ENCODE results near the gene SMIM23. TPM values are rescaled to one million over a fixed set of nuclear protein-coding genes. Genes with fewer than 3 reads are reported as not detected.

The SMIM23 gene
- total RNA-seq, 2 experiments from 2014 or later: not detected

DNA sequence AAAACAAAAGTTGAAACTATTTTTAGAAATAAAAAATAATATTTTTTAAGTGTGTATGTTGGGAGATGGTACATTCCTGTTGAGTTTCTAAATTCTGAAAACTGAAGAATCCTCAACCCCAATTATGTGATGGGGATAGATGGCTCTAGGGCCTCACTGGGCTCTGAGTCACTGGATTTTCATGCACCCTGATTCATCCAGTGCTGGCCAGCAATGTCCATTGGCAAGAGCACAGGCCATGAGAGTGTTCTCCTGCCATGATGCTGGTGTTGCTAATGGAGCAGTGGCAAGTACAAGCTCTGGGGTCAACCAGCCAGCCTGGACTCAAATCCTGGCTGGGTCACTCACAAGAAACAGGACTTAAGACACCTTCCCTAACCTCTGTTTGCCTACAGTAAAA lies 23.3 kb downstream of the SMIM23 start:
- Mint-ChIP-seq H3K4me3 (no peak overlapping the region), H3K9me3 (no peaks in the 10 kb centered on the region), H3K27me3 (peaks cover 38% of the 10 kb centered on the region), H3K36me3 (ENCODE audit: low read depth) (no peaks in the 10 kb centered on the region), H3K4me1 (no peaks in the 10 kb centered on the region), H3K27ac (no peak overlapping the region)
- ChIA-PET POLR2A (no interaction called here), CTCF (no interaction called here)
- DNase-seq: no peak

DNA sequence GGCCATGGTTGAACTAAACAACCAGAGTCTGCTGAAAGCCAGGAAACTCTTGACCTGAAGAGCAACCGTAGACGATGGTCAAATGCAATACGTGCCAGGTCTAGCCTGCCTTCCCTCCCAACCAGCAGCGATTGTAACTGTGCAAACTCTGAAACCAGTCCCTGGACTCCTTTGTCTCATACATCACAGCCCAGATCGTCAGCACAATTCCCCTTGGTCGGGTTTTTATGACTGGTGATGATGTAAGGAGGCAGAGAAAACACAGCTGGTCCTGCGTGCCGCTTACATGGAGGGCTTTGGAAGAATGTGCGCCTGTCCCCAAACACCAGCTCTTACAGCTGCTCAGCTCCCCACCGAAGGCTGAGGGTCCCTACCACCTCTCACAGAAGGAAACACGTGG lies 24.6 kb downstream of the SMIM23 start:
- DNase-seq: no peak
- ChIA-PET POLR2A (no interaction called here), CTCF (no interaction called here)
- H3K36me3 Mint-ChIP-seq (ENCODE audit: low read depth): no peaks in the 10 kb centered on the region
- H3K4me3 Mint-ChIP-seq: no peak overlapping the region
- no peaks in the 10 kb centered on the region for H3K4me1 Mint-ChIP-seq
- peaks cover 29% of the 10 kb centered on the region for H3K27me3 Mint-ChIP-seq
- H3K9me3 Mint-ChIP-seq: no peaks in the 10 kb centered on the region
- no peak overlapping the region for H3K27ac Mint-ChIP-seq

DNA sequence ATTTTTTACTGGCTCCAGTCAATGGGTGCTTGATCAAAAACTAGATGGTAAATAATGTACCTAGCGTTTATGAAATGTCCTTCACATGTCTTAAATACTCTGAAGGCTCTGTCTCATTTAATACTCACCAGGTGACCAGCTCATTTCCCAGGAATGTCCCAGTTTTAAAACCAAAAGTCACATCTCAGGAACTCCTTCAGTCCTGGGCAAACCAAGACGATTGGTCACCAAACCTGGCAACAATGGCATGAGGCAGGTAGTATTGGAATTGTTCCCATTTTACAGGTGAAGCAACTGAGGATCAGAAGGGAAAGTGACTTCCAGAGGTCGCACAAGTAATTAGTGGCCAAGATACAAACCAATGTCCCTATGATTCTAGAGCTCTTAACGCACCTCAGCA lies 27.7 kb downstream of the SMIM23 start:
- POLR2A ChIA-PET: no interaction called here

DNA sequence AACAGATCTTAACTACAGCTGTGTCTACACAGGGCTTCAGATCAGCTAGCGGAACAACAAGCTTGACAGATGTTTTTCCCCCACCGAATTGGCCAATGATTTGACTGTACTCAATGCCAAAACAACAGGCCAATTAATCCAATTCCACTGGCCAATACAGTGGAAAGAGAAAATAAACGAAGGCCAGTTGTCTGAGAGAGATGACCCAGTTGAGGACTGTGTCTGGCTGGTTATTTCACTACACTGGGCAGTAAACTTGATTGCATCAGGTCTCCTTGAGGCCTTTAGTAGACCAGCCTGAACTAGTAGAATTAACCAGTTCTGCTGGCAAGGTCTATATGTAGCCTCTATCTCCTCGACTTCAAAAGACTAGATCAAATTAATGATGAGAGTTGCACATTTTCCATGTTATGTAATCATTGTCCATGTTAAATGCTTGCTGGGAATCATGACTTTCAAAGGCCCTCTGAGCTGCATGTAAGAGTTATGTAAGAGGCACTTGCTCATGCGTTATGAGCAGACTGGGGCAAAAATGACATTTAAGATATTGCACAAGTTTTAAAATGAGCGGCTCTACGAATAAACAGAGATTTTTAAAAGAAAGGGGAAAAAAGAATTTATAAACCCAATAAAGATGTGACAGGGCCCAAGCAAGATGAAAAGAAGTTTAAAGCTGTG lies 28.3 kb downstream of the SMIM23 start:
- no peak overlapping the region for H3K27ac Mint-ChIP-seq
- no peak for DNase-seq
- H3K4me1 Mint-ChIP-seq: no peaks in the 10 kb centered on the region
- no peaks in the 10 kb centered on the region for H3K27me3 Mint-ChIP-seq
- no peaks in the 10 kb centered on the region for H3K36me3 Mint-ChIP-seq (ENCODE audit: low read depth)
- no peaks in the 10 kb centered on the region for H3K9me3 Mint-ChIP-seq
- H3K4me3 Mint-ChIP-seq: no peak overlapping the region
- CTCF ChIA-PET: no interaction called here
- POLR2A ChIA-PET: no interaction called here

More for the DNA sequence above, 27.7 kb downstream of the SMIM23 start:
- Mint-ChIP-seq H3K27ac (no peak overlapping the region), H3K9me3 (no peaks in the 10 kb centered on the region), H3K27me3 (peaks cover 5% of the 10 kb centered on the region), H3K4me3 (no peak overlapping the region), H3K4me1 (no peaks in the 10 kb centered on the region), H3K36me3 (ENCODE audit: low read depth) (no peaks in the 10 kb centered on the region)
- DNase-seq: no peak
- CTCF ChIA-PET: no interaction called here

DNA sequence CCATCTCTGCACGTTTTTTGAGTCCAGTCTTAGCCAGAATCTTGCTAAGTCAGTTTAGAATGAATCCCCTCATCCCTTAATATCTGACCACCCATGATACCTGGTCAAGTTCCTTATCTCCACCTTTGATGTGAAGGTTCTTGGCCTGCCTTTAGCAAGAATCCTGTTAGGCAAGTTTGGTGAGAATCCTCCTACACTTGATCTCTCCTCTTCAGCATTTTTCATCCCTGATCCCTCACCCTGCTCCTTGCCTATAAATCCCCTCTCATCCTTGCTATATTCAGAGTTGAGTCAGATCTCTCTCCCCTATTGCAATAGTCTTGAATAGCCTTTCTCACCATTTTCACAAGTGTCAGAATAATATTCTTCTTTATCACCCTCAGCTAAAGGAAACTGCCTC lies 31.0 kb downstream of the SMIM23 start:
- Mint-ChIP-seq H3K4me1 (no peaks in the 10 kb centered on the region), H3K27me3 (no peaks in the 10 kb centered on the region), H3K27ac (no peak overlapping the region), H3K4me3 (no peak overlapping the region), H3K9me3 (no peaks in the 10 kb centered on the region), H3K36me3 (ENCODE audit: low read depth) (no peaks in the 10 kb centered on the region)
- ChIA-PET CTCF (no interaction called here), POLR2A (no interaction called here)
- DNase-seq: no peak

DNA sequence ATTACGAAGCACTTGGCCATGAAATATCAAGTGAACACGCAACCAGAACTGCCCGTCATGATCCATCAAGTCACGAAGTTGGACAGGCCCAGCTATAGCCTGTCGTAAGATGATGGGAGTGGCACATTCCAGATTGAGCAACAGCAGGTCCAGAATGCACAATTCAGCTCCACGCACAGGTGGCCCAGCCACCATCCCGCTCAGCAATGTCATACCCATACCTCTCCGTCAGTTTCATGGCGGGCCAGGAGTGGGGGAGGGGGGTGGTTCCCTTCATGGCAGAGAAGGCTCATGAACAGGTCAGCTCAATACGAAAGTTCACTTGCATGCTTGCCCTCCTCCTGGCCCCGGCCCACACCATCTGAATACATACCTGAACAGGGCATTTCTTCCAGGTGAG lies 34.9 kb downstream of the SMIM23 start:
- DNase-seq: no peak
- H3K27me3 Mint-ChIP-seq: no peaks in the 10 kb centered on the region

DNA sequence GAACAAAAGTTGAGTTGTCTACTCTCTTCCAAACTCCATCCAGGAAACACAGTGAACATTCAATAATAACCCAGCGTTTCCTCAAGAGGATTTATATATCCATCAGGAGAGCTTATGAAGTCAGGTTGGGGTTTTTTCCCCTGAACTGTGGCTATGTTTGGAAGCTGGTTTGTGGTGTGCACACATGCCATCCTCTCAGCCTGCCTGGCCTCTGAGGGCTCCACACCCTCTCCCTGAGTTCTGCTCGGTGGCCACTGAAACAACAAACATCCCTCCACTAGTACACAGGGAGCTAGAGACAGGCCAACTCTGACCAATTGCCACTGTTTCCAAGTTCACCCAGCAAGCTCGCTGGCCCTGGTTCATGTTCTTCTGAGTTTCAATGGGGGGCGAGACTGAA lies 35.7 kb downstream of the SMIM23 start:
- Mint-ChIP-seq H3K27me3 (no peaks in the 10 kb centered on the region), H3K9me3 (no peaks in the 10 kb centered on the region), H3K36me3 (ENCODE audit: low read depth) (no peaks in the 10 kb centered on the region), H3K4me1 (no peaks in the 10 kb centered on the region), H3K27ac (no peak overlapping the region), H3K4me3 (no peak overlapping the region)
- DNase-seq: no peak
- ChIA-PET CTCF (no interaction called here), POLR2A (no interaction called here)

More for the DNA sequence above, 34.9 kb downstream of the SMIM23 start:
- Mint-ChIP-seq H3K27ac (no peak overlapping the region), H3K4me3 (no peak overlapping the region), H3K4me1 (no peaks in the 10 kb centered on the region), H3K36me3 (ENCODE audit: low read depth) (no peaks in the 10 kb centered on the region), H3K9me3 (no peaks in the 10 kb centered on the region)
- CTCF ChIA-PET: no interaction called here
- POLR2A ChIA-PET: no interaction called here

DNA sequence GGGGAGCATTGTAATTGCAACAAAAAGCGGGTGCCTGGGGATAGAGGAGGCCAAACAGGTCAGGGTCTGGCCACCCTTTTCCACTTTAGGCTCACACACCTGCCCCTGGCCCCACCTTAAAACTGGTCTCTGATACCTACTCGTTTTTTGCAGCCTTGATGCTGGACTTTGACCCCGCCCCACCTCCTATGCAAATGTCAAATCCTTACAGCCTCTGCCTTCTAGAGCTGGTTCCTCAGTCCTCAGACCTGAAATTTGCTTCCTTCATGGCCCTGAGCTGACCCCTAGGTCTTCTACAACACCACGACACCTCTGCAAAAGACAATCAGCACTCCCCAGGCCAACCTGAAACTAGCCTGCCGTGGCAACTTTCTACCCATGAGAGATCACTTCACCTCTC lies 37.7 kb downstream of the SMIM23 start:
- H3K27ac Mint-ChIP-seq: no peak overlapping the region
- CTCF ChIA-PET: interaction anchor here (1.5 kb wide), 1 partner anchor 35 kb away, joined by 3 read pairs; no protein-coding TSS in a partner anchor
- H3K4me1 Mint-ChIP-seq: no peaks in the 10 kb centered on the region
- POLR2A ChIA-PET: no interaction called here
- no peaks in the 10 kb centered on the region for H3K36me3 Mint-ChIP-seq (ENCODE audit: low read depth)
- H3K27me3 Mint-ChIP-seq: no peaks in the 10 kb centered on the region
- no peak for DNase-seq
- no peak overlapping the region for H3K4me3 Mint-ChIP-seq
- H3K9me3 Mint-ChIP-seq: no peaks in the 10 kb centered on the region

DNA sequence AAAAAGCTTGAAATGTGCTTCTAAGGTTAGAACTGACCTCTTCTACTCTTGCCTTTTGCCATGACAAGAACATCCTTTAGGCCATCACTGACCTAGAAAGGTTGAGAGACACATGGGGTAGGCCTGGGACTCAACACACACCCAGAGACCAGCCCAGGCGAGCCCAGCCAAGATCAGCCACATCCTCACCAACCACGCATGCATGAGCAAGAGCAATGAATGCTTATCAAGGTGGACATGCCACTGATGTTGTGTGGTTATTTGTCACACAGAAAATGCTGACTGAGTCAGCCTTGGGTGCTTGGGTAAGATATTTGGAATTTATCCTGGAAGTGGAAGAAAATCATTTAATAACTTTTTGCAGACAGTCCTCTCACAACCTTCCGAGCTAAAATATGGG lies 39.4 kb downstream of the SMIM23 start:
- CTCF ChIA-PET: no interaction called here
- POLR2A ChIA-PET: no interaction called here
- Mint-ChIP-seq H3K36me3 (ENCODE audit: low read depth) (no peaks in the 10 kb centered on the region), H3K4me1 (no peaks in the 10 kb centered on the region), H3K27ac (no peak overlapping the region), H3K9me3 (no peaks in the 10 kb centered on the region), H3K4me3 (no peak overlapping the region), H3K27me3 (no peaks in the 10 kb centered on the region)
- no peak for DNase-seq

DNA sequence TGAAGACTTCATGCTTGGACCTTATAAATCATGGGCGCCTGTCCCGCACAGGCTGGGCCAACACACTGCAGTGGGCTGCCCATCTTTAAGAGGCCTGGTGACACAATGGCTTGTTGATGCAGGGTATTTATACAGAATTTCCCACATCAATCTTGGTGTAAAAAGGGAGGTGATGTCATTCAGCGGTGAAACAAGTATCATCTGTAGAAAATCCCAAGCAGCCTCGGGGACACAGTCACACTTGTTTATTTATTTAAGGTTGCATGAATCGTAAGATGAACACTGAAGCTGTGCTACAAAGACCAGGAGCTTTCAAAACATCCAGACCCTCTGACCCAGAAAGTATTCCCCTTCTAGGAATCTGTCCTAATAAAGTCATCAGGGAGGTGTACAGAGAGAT lies 40.5 kb downstream of the SMIM23 start:
- no peaks in the 10 kb centered on the region for H3K9me3 Mint-ChIP-seq
- no peak for DNase-seq
- no peak overlapping the region for H3K27ac Mint-ChIP-seq
- no peaks in the 10 kb centered on the region for H3K36me3 Mint-ChIP-seq (ENCODE audit: low read depth)
- H3K27me3 Mint-ChIP-seq: no peaks in the 10 kb centered on the region
- ChIA-PET CTCF (no interaction called here), POLR2A (no interaction called here)
- H3K4me1 Mint-ChIP-seq: no peaks in the 10 kb centered on the region
- H3K4me3 Mint-ChIP-seq: no peak overlapping the region

DNA sequence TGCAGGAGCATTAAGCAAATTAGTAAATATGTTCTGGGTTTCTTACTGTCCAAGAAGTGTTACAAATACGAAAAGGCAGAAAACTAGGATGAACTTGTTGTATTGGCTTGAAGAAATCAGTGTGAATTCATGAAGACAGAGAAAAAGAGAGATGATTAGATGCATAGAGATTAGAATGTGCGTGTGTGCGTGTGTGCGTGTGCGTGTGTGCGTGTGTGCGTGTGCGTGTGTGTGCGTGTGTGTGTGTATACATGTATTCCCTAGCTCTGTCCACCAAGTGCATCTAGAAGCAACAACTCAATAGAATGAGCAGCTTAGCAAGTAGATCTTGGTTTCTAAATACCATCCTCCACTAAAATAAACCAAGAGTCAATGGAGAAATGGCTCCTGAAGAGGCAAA lies 41.5 kb downstream of the SMIM23 start:
- no peak for DNase-seq
- no peaks in the 10 kb centered on the region for H3K36me3 Mint-ChIP-seq (ENCODE audit: low read depth)
- H3K27me3 Mint-ChIP-seq: peaks cover 2% of the 10 kb centered on the region
- ChIA-PET POLR2A (no interaction called here), CTCF (no interaction called here)
- H3K27ac Mint-ChIP-seq: no peak overlapping the region
- H3K4me1 Mint-ChIP-seq: no peaks in the 10 kb centered on the region
- peaks cover 4% of the 10 kb centered on the region for H3K9me3 Mint-ChIP-seq
- H3K4me3 Mint-ChIP-seq: no peak overlapping the region

DNA sequence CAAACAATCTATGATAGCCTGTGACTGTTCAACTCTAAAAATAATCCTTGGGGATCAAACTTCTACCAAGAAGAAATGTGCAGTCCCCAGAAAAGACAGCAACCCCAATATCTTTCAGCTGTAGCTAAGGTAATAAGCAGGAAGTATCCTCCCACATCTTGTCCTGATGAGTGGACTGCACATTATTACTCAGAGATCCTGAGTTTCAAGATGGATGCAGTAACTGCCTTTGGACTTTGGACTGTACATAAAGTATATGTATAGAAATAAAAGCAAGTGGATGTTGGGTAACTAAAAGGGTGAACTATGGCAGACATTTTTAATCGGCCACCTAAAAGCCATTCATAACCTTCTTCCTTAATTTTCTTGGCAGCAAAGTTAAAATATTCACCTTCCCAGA lies 45.1 kb downstream of the SMIM23 start:
- no peaks in the 10 kb centered on the region for H3K36me3 Mint-ChIP-seq (ENCODE audit: low read depth)
- no peaks in the 10 kb centered on the region for H3K4me1 Mint-ChIP-seq
- H3K4me3 Mint-ChIP-seq: no peak overlapping the region
- H3K9me3 Mint-ChIP-seq: peaks cover 4% of the 10 kb centered on the region
- H3K27me3 Mint-ChIP-seq: peaks cover 2% of the 10 kb centered on the region
- no peak for DNase-seq
- POLR2A ChIA-PET: no interaction called here
- no peak overlapping the region for H3K27ac Mint-ChIP-seq
- CTCF ChIA-PET: no interaction called here

DNA sequence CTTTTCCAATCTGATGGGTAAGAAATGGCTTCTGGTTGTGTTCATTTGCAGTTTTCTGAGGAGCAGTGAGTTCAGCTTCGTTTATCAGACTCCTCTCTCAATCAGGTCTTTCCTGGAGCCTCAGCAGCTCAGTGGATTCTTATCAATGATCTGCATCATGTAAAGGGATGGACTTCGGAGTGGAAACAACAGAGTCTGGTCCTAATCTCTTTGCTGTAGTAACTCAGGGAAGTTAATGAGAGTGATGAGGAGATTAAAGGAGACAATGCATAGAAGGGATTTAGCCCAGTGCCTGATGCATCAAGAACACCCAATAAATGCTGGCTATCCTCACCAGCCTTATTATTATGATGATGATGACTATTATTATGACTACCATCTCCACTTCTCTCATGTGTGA lies 47.2 kb downstream of the SMIM23 start:
- H3K4me3 Mint-ChIP-seq: no peak overlapping the region
- peaks cover 4% of the 10 kb centered on the region for H3K9me3 Mint-ChIP-seq
- no peaks in the 10 kb centered on the region for H3K36me3 Mint-ChIP-seq (ENCODE audit: low read depth)
- no peak for DNase-seq
- H3K27me3 Mint-ChIP-seq: peaks cover 2% of the 10 kb centered on the region
- ChIA-PET POLR2A (no interaction called here), CTCF (no interaction called here)
- H3K4me1 Mint-ChIP-seq: no peaks in the 10 kb centered on the region
- no peak overlapping the region for H3K27ac Mint-ChIP-seq

DNA sequence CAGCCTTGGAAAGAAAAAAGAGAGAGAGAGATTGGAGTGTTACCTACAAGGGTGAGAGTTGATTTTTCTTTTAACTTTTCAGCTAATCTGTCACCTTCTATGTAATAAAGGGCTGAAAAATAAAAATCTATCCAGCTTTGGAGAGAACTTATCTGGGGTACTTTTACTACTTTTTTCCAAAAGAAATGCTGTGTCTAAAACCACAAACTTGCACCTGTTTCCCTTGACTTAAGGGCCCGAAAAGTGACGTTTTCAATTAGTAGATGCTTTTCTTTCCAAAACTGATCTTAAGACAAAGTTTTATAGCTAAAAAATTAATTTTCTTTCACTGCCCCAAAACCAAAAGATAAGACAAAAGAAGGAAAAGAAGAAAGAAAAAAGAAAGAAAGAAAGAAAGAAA lies 48.8 kb downstream of the SMIM23 start:
- POLR2A ChIA-PET: no interaction called here
- CTCF ChIA-PET: interaction anchor here (1.3 kb wide), 1 partner anchor 12 kb away, joined by 3 read pairs; no protein-coding TSS in a partner anchor
- Mint-ChIP-seq H3K36me3 (ENCODE audit: low read depth) (no peaks in the 10 kb centered on the region), H3K27me3 (peaks cover 2% of the 10 kb centered on the region), H3K4me3 (no peak overlapping the region), H3K27ac (no peak overlapping the region), H3K4me1 (no peaks in the 10 kb centered on the region), H3K9me3 (peaks cover 4% of the 10 kb centered on the region)
- DNase-seq: no peak

Measured in activated CD4-positive, alpha-beta T cell treated with anti-CD3 and anti-CD28 coated beads, Interleukin-2, amount 10 ng/mL, durations not matched to agents 7 days and 5 days (primary cell).